KOPT-K1 (cell line): ENCODE measurements around the gene AKR7A2.
"Not testable (repeated sequence)": the region's sequence is repeated elsewhere in the genome, so short reads cannot be mapped to it uniquely, and the experiment has no call there.

Experiments
- H3K27ac ChIP-seq: fragments of 200-600 bp; sonication (generic); 2 replicates; pipeline ENCODE4 v1.5.1; 2016; ENCODE audit warnings: antibody characterized with exemption, mild to moderate bottlenecking, low read depth, low read length; ENCODE audit not compliant: poor library complexity, severe bottlenecking
- H3K36me3 ChIP-seq: fragments of 200-600 bp; sonication (generic); 2 replicates; pipeline ENCODE4 v1.5.1; 2017; ENCODE audit warnings: antibody characterized with exemption, mild to moderate bottlenecking, low read length, moderate library complexity; ENCODE audit not compliant: insufficient read depth
- H3K9me3 ChIP-seq: fragments of 200-600 bp; sonication (generic); 2 replicates; pipeline ENCODE4 v1.5.1; 2017; ENCODE audit warnings: antibody characterized with exemption, low read length, mild to moderate bottlenecking; ENCODE audit not compliant: insufficient read depth, poor library complexity, severe bottlenecking

AKR7A2 gene

DNA sequence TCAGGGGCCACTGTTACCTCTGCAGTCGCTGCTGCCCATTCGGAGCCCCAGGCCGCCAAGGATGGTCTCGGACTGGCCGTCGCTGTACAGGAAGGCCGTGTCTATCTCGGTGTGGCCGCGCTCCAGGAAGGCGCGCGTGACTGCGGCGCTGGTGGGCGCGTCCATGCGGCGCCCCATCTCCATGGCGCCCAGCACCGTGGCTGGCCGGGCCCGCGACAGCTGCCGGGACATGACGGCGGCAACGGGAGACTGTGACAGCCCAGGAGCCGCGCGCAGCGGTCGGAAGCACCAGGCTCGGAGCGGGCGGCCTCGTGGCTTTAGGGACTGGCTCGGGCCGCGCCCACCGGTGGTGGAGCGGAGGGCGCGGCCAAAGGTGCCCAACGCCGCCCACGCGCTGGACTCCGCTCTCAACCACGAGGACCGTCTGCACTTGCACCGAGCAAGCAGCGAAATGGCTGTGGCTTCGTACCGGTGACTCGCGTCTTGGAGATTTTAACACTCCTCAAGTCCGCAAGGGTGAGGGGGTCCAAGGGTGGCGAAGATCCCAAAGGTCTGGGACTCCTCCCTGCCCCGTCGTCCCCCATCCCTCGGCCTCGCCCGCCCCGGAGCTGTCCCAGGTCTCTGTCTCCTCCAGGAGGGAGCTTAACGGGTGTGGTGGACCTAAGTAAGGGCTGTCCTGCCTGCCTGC lies 38.0 kb downstream of the AKR7A2 start:
- not testable (repeated sequence) for H3K27ac ChIP-seq, H3K9me3 ChIP-seq, H3K36me3 ChIP-seq

DNA sequence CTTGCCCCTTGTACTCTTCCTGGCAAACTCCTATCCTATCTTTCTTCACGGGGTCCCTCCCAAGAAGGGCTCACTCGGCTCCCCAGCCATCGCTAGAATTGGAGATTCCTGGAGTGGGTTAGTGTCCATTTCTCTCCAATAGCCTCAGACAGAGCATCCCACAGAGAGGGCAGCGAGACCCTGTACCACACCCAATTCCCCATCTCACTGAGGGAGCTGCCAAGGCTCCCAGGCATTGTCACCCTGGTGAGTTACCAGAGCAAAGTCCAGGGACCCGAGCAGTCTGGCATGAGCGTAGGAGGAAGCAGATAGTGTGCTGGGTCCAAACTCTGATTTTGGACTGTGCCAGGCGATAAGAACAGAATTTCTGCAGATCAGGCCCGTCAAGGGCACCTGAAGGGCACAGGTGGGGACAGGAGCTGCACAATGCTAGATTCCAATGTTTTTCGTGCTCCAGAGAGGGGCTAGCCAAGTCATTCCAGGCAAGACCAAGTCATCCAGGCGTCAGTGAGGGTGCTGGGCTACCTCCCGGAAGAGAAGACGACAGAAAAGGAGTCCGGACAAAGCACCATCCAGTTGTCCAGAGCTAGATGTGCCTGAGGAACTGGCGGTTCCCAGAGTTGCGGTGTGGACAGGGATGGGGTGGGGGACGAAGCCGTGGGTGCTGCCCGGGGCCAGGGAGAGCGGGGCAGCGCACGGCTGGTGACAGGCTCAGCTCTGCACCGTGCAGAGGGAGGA lies 38.7 kb downstream of the AKR7A2 start:
- no peaks in the 10 kb centered on the region for H3K9me3 ChIP-seq
- no peak overlapping the region for H3K27ac ChIP-seq
- no peaks in the 10 kb centered on the region for H3K36me3 ChIP-seq

DNA sequence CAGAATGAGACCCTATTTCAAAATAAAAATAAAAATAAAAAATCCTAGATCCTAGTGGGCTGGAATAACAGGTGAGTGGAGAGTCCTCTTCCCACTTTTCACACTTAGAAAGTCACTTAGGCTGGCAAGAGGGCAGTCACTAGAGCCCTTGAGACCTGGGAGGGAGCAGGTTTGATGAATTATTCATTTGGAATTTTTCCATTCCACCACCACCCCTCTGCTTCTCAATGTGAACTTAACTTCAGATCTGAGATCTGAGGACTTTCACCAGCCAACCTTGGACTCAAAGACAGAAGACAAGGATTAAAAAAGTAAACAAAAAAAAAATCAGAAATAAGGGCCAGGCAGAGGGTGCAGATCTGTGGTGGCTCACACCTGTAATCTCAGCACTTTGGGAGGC lies 39.9 kb downstream of the AKR7A2 start:
- Histone ChIP-seq H3K9me3 (no peaks in the 10 kb centered on the region), H3K36me3 (no peaks in the 10 kb centered on the region), H3K27ac (no peak overlapping the region)

GRCh38 chr1:19270343-19270730 lies 41.6 kb downstream of the AKR7A2 start:
- not testable (repeated sequence) for H3K9me3 ChIP-seq, H3K36me3 ChIP-seq, H3K27ac ChIP-seq

DNA sequence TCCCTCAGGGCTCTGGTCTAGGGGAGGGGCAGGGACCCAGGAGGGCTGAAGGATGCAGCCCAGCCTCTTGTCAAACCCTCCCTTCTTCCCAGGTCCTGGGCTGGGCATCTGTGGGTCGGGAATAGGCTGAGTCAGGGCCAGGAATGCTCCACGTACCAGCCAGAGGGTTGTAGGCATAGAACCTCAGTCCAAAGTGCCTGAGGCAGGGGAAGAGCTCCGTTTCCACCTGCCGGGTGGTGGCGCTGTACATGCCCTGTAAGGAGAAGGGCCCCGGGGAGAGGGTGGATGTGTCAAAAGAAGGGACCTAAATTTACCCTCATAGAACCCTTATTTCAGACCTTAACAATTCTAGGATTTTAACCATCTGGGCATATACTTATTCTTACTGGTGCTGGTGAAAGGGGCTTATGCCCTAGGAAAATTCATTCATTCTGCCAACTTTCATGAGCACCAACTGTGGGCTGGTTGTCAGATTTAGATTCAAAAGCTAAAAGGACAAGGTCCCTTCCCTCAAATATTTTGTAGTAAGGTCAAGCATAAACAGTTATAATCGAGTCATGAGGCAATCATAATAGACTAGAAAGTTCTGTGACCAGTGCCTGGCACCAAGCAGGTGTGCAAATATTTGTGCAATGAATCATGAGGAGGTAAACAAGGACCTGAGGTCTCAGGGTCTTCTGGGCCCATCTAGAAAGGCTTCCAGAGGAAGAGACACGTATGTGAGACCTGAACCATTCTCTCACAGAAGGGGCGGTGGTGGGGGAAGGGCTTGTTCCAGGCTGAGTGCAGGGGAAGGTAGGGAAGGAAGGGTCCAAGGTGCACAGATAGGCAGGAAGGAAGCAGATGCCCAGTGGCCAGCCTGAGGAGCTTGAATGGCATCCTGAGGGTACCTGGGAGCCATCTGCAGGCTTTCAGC lies 42.3 kb downstream of the AKR7A2 start:
- H3K27ac ChIP-seq, H3K9me3 ChIP-seq, H3K36me3 ChIP-seq: not testable (repeated sequence)

GRCh38 chr1:19268445-19268844 lies 43.5 kb downstream of the AKR7A2 start:
- H3K36me3 ChIP-seq, result no peaks in the 10 kb centered on the region
- H3K9me3 ChIP-seq, result no peaks in the 10 kb centered on the region
- H3K27ac ChIP-seq, result no peak overlapping the region

- Histone ChIP-seq H3K9me3 (no peaks in the 10 kb centered on the region), H3K36me3 (peaks cover 33% of the 10 kb centered on the region), H3K27ac (no peak overlapping the region)
Measured at GRCh38 chr1:19262744-19263143, 49.2 kb downstream of the AKR7A2 start.

- Histone ChIP-seq H3K9me3 (no peaks in the 10 kb centered on the region), H3K36me3 (peaks cover 40% of the 10 kb centered on the region), H3K27ac (no peak overlapping the region)
Measured at GRCh38 chr1:19262047-19262446, 49.9 kb downstream of the AKR7A2 start.

GRCh38 chr1:19260211-19261138 lies 51.5 kb downstream of the AKR7A2 start:
- no peaks in the 10 kb centered on the region for H3K9me3 ChIP-seq
- no peak overlapping the region for H3K27ac ChIP-seq
- peaks cover 56% of the 10 kb centered on the region for H3K36me3 ChIP-seq

GRCh38 chr1:19258353-19258752 lies 53.6 kb downstream of the AKR7A2 start:
- Histone ChIP-seq H3K36me3 (peaks cover 75% of the 10 kb centered on the region), H3K9me3 (no peaks in the 10 kb centered on the region), H3K27ac (no peak overlapping the region)

DNA sequence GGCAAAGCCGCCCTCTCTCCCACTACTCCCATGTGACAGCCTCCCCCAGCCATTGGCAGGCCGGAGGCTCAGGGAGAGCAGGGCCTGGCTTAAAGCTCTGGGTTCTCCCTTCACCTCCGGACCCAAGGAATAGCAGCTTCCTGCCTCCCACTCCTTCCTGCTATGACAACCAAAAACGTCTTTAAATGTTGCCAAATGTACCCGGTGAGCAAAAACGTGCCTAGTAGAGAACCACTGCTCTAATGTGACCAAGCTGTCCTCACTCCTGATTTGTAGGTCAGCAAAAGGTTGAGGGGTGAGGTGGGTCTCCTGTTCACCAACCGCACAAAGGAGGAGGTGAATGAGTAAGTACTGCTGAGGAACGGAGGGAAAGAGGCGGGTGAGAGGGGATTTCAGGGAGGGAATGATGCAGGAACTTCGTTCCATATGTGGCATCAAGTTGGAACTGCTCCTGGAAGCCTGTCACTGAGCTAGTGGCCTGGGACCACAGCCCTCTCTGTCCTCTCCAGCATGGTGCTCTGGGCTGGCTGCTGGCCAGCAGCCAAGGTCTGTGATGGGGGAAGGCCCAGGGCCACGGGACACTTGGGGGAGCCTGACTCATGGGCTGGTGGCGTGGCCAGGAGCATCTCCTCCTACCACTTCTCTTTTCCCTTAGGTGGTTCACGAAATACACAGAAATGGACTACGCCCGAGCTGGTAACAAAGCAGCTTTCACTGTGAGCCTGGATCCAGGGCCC lies 54.6 kb downstream of the AKR7A2 start:
- peaks cover 75% of the 10 kb centered on the region for H3K36me3 ChIP-seq
- no peaks in the 10 kb centered on the region for H3K9me3 ChIP-seq
- H3K27ac ChIP-seq, result no peak overlapping the region

- peaks cover 75% of the 10 kb centered on the region for H3K36me3 ChIP-seq
- not testable (repeated sequence) for H3K27ac ChIP-seq, H3K9me3 ChIP-seq
Measured at GRCh38 chr1:19256301-19256700, 55.6 kb downstream of the AKR7A2 start.

DNA sequence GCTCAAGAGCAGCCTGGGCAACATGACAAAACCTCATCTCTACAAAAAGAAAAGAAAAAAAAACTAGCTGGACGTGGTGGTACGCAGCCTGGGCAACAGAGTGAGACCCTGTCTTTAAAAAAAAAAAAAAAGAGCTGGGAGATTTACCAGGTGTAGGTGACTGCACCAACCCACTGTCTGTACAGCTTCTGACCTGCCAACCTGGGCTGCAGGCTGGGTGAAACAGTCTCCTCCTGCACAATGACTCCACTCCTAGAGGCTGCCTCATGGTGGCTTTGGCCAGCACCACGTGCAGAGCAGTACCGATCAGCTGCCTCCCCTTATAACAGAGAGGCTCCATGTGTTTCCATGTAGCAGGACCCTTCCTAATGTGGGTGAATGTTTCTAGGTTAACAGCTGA lies 56.7 kb downstream of the AKR7A2 start:
- H3K36me3 ChIP-seq, result peaks cover 67% of the 10 kb centered on the region
- no peak overlapping the region for H3K27ac ChIP-seq
- H3K9me3 ChIP-seq, result no peaks in the 10 kb centered on the region

- Histone ChIP-seq H3K9me3 (no peaks in the 10 kb centered on the region), H3K36me3 (peaks cover 58% of the 10 kb centered on the region), H3K27ac (no peak overlapping the region)
Measured at GRCh38 chr1:19254416-19254815, 57.5 kb downstream of the AKR7A2 start.
